ENCODE data around the gene SRGAP3. TPM values are rescaled to one million over a fixed set of nuclear protein-coding genes. Genes with fewer than 3 reads are reported as not detected.

Gene SRGAP3
- total and polyA plus RNA-seq, 2 donors (not counting 1 experiment from before 2014, with no cell fraction given): 0.92 to 12.4 TPM

DNA sequence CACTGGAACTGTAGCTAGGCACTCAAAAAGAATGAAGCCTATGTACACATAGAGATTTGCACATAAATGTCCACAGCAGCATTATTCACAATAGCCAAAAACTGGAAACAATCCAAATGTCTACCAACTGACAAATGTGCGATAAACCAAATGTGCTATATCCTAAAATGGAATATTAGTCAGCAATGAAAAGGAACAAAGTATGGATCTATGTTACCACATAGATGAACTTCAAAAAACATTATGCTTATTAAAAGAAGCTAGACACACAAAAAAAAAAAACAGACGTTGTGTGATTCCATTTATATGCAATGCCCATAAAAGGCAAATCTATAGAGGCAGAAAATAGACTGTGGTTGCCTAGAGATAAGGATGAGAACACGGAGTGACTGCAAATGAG lies 39.7 kb downstream of the SRGAP3 start:
- Histone ChIP-seq H3K36me3 (ENCODE audit: control insufficient read depth, insufficient read depth, low read length) (no peaks in the 10 kb centered on the region), H3K27ac (ENCODE audit: insufficient read depth, low read length) (no peak overlapping the region)
- TF ChIP-seq, protein P1, sequence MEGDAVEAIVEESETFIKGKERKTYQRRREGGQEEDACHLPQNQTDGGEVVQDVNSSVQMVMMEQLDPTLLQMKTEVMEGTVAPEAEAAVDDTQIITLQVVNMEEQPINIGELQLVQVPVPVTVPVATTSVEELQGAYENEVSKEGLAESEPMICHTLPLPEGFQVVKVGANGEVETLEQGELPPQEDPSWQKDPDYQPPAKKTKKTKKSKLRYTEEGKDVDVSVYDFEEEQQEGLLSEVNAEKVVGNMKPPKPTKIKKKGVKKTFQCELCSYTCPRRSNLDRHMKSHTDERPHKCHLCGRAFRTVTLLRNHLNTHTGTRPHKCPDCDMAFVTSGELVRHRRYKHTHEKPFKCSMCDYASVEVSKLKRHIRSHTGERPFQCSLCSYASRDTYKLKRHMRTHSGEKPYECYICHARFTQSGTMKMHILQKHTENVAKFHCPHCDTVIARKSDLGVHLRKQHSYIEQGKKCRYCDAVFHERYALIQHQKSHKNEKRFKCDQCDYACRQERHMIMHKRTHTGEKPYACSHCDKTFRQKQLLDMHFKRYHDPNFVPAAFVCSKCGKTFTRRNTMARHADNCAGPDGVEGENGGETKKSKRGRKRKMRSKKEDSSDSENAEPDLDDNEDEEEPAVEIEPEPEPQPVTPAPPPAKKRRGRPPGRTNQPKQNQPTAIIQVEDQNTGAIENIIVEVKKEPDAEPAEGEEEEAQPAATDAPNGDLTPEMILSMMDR (conservative IDR thresholded peaks at IDR 0.05 in 1 of 2, IDR thresholded peaks at IDR 0.05 in 1 of 2; ENCODE audit: low read depth in 1 of 2, low read length in 2 of 2): no peak

DNA sequence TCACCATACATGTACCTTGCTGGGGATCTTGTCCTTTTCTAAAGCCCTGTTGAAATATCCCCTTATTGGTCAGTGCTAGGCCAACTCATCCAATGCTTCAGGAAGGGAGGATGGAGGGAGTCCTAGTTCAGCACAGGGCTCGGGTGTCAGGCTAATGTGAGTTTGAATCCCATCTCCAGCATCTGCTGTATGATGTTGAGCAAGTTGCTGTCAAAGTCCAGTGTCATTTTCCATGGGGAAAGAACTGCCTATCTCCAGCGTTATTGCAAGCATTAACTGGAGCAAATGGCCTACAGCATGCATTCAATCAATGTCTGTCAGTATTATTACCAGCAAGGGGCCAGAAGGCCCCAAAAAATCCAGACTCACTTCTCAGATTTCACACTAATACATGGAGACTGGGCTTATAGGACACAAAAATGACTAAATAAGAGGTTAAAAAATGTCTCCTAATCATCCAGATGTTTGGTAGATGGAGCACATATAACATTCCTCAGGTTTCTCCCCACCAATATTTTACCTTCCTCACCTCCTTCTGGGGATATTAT lies 40.8 kb downstream of the SRGAP3 start:
- H3K79me2 ChIP-seq (ENCODE audit: control insufficient read depth, insufficient read depth, low read length): no peaks in the 10 kb centered on the region
- no peak overlapping the region for H3K4me2 ChIP-seq (ENCODE audit: extremely low read depth, insufficient read depth, low read length)
- H2AFZ ChIP-seq (ENCODE audit: low read length): no peak overlapping the region
- no peaks in the 10 kb centered on the region for H3K9me3 ChIP-seq (ENCODE audit: control insufficient read depth, insufficient read depth, low read depth, low read length)
- no peak for DNase-seq (ENCODE audit: low read depth in 2 of 2)
- no peaks in the 10 kb centered on the region for H3K36me3 ChIP-seq (ENCODE audit: control insufficient read depth, insufficient read depth, low read length)
- no peak overlapping the region for H3K4me3 ChIP-seq (replicated peaks in 1 of 4; ENCODE audit: control extremely low read depth in 1 of 4, insufficient read depth in 1 of 4, low read depth in 3 of 4, low read length in 4 of 4)
- H3K4me1 ChIP-seq (ENCODE audit: control insufficient read depth, extremely low read depth, insufficient read depth, low read length): no peaks in the 10 kb centered on the region
- no peak for TF ChIP-seq EZH2 (IDR thresholded peaks at IDR 0.05; ENCODE audit: low read length, missing control alignments)
- TF ChIP-seq, protein P1 (conservative IDR thresholded peaks at IDR 0.05 in 1 of 2, IDR thresholded peaks at IDR 0.05 in 1 of 2; ENCODE audit: low read depth in 1 of 2, low read length in 2 of 2): no peak
- H3K27ac ChIP-seq (ENCODE audit: insufficient read depth, low read length): no peak overlapping the region
- H3K27me3 ChIP-seq (ENCODE audit: control insufficient read depth, insufficient read depth, low read length): no peaks in the 10 kb centered on the region
- no peak overlapping the region for H3K9ac ChIP-seq (ENCODE audit: insufficient read depth, low read length)
- H4K20me1 ChIP-seq (ENCODE audit: control insufficient read depth, extremely low read depth, insufficient read depth, low read length): no peaks in the 10 kb centered on the region

More for the DNA sequence above, 39.7 kb downstream of the SRGAP3 start:
- no peaks in the 10 kb centered on the region for H4K20me1 ChIP-seq (ENCODE audit: control insufficient read depth, extremely low read depth, insufficient read depth, low read length)
- H3K9ac ChIP-seq (ENCODE audit: insufficient read depth, low read length): no peak overlapping the region
- H3K27me3 ChIP-seq (ENCODE audit: control insufficient read depth, insufficient read depth, low read length): no peaks in the 10 kb centered on the region
- no peaks in the 10 kb centered on the region for H3K4me1 ChIP-seq (ENCODE audit: control insufficient read depth, extremely low read depth, insufficient read depth, low read length)
- no peak overlapping the region for H3K4me3 ChIP-seq (replicated peaks in 1 of 4; ENCODE audit: control extremely low read depth in 1 of 4, insufficient read depth in 1 of 4, low read depth in 3 of 4, low read length in 4 of 4)
- H2AFZ ChIP-seq (ENCODE audit: low read length): no peak overlapping the region
- no peaks in the 10 kb centered on the region for H3K79me2 ChIP-seq (ENCODE audit: control insufficient read depth, insufficient read depth, low read length)
- H3K4me2 ChIP-seq (ENCODE audit: extremely low read depth, insufficient read depth, low read length): no peak overlapping the region
- H3K9me3 ChIP-seq (ENCODE audit: control insufficient read depth, insufficient read depth, low read depth, low read length): no peaks in the 10 kb centered on the region
- no peak for DNase-seq (ENCODE audit: low read depth in 2 of 2)

DNA sequence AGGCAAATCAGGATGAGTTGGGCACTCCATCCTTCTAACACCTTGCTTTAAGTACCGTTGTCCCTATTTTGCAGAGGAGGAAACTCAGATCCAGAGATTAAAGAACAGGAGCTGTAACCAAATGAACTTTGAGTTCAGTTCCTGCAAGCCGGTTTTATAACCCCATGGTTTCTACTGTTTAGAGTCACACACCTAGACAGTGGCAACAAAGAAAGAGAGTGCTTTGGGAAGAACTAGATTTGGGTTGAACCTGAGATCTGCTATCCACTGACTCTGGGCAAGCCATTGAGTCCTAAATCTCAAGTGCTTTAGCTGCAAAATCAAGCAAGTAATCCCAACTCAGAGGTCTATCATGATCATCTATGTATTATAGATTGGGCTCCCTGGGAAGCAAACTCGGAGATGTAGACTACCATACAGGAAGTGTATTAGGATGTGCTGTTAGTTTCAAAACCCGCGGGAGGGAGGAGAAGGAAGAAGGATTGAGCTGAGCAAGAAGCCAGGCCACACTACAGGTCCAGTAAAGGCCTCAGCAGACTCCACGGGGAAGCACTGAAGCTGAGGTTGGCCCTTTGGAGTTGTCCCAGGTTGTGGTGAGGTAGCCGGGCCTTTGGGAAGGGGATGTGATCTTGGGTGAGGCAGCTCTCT lies 42.2 kb downstream of the SRGAP3 start:
- no peak for DNase-seq (ENCODE audit: low read depth in 2 of 2)

More for the DNA sequence above, 42.2 kb downstream of the SRGAP3 start:
- Histone ChIP-seq H3K4me2 (ENCODE audit: extremely low read depth, insufficient read depth, low read length) (no peak overlapping the region), H4K20me1 (ENCODE audit: control insufficient read depth, extremely low read depth, insufficient read depth, low read length) (no peaks in the 10 kb centered on the region), H3K36me3 (ENCODE audit: control insufficient read depth, insufficient read depth, low read length) (no peaks in the 10 kb centered on the region), H3K4me1 (ENCODE audit: control insufficient read depth, extremely low read depth, insufficient read depth, low read length) (no peaks in the 10 kb centered on the region), H3K4me3 (replicated peaks in 1 of 4; ENCODE audit: control extremely low read depth in 1 of 4, insufficient read depth in 1 of 4, low read depth in 3 of 4, low read length in 4 of 4) (no peak overlapping the region), H3K9ac (ENCODE audit: insufficient read depth, low read length) (no peak overlapping the region), H2AFZ (ENCODE audit: low read length) (no peak overlapping the region), H3K9me3 (ENCODE audit: control insufficient read depth, insufficient read depth, low read depth, low read length) (no peaks in the 10 kb centered on the region), H3K27ac (ENCODE audit: insufficient read depth, low read length) (no peak overlapping the region), H3K79me2 (ENCODE audit: control insufficient read depth, insufficient read depth, low read length) (no peaks in the 10 kb centered on the region), H3K27me3 (ENCODE audit: control insufficient read depth, insufficient read depth, low read length) (no peaks in the 10 kb centered on the region)
- TF ChIP-seq, protein P1 (conservative IDR thresholded peaks at IDR 0.05 in 1 of 2, IDR thresholded peaks at IDR 0.05 in 1 of 2; ENCODE audit: low read depth in 1 of 2, low read length in 2 of 2): no peak
- no peak for TF ChIP-seq EZH2 (IDR thresholded peaks at IDR 0.05; ENCODE audit: low read length, missing control alignments)
